SK-N-SH treated with all-trans-retinoic acid at 6 μM for 48 hours (cell line): Measurements from ENCODE around the gene MVB12B.

ENCODE experiments used
- ATAC-seq: fragments of 200-7000 bp; cut with Tn5 transposase; 3 replicates; pipeline ENCODE4 v1.9.1; 2020; ENCODE audit warnings: mild to moderate bottlenecking, moderate library complexity
- ARNTL ChIP-seq: fragments of 450-650 bp; formaldehyde crosslinking; IDR thresholded peaks from 2 replicates; pipeline ENCODE4 v1.5.0; 2020; ENCODE audit warnings: low read depth, mild to moderate bottlenecking, moderate library complexity, borderline replicate concordance
- BACH2 ChIP-seq: fragments of 250-450 bp; sonication (Bioruptor Pico); IDR thresholded peaks from 2 replicates; pipeline ENCODE4 v1.9.0; 2021; ENCODE audit warnings: mild to moderate bottlenecking, borderline replicate concordance
- CREB5 ChIP-seq: fragments of 250-450 bp; sonication (Bioruptor Pico); IDR thresholded peaks from 2 replicates; pipeline ENCODE4 v1.5.1; 2020; ENCODE audit warnings: low read depth, mild to moderate bottlenecking, moderate library complexity
- CSDC2 ChIP-seq: fragments of 250-450 bp; sonication (Bioruptor Pico); IDR thresholded peaks from 2 replicates; pipeline ENCODE4 v1.5.0; 2020; ENCODE audit warnings: mild to moderate bottlenecking, moderate library complexity
- CSRNP3 ChIP-seq: fragments of 250-450 bp; sonication (Bioruptor Pico); IDR thresholded peaks from 2 replicates; pipeline ENCODE4 v1.5.1; 2021; ENCODE audit warnings: mild to moderate bottlenecking, moderate library complexity
- ESRRG ChIP-seq: fragments of 250-450 bp; sonication (Bioruptor Pico); IDR thresholded peaks from 2 replicates; pipeline ENCODE4 v1.6.1; 2021; ENCODE audit warnings: mild to moderate bottlenecking
- GLIS3 ChIP-seq: fragments of 250-450 bp; sonication (Bioruptor Pico); IDR thresholded peaks from 2 replicates; pipeline ENCODE4 v1.5.0; 2020; ENCODE audit warnings: mild to moderate bottlenecking, moderate library complexity
- ISL1 ChIP-seq: fragments of 250-450 bp; sonication (Bioruptor Pico); IDR thresholded peaks from 2 replicates; pipeline ENCODE4 v2.1.2; 2022; ENCODE audit warnings: mild to moderate bottlenecking, moderate library complexity
- OSR1 ChIP-seq: fragments of 250-450 bp; sonication (Bioruptor Pico); IDR thresholded peaks from 2 replicates; pipeline ENCODE4 v1.8.0; 2022; ENCODE audit warnings: moderate library complexity, mild to moderate bottlenecking, inconsistent platforms
- PATZ1 ChIP-seq: fragments of 250-450 bp; sonication (Bioruptor Pico); IDR thresholded peaks from 2 replicates; pipeline ENCODE4 v1.8.0; 2020; ENCODE audit warnings: mild to moderate bottlenecking, moderate library complexity, borderline replicate concordance
- PPARA ChIP-seq: fragments of 250-450 bp; sonication (Bioruptor Pico); IDR thresholded peaks from 2 replicates; pipeline ENCODE4 v1.5.0; 2020; ENCODE audit warnings: mild to moderate bottlenecking, borderline replicate concordance
- RARB ChIP-seq: fragments of 250-450 bp; sonication (Bioruptor Pico); IDR thresholded peaks from 2 replicates; pipeline ENCODE4 v1.8.0; 2021; ENCODE audit warnings: mild to moderate bottlenecking, moderate library complexity
- SNAI2 ChIP-seq: fragments of 250-450 bp; sonication (Bioruptor Pico); IDR thresholded peaks from 2 replicates; pipeline ENCODE4 v1.5.0; 2020; ENCODE audit warnings: mild to moderate bottlenecking, moderate library complexity
- TCF4 ChIP-seq: fragments of 250-450 bp; sonication (Bioruptor Pico); IDR thresholded peaks from 2 replicates; pipeline ENCODE4 v1.8.0; 2021; ENCODE audit warnings: mild to moderate bottlenecking, moderate library complexity, borderline replicate concordance
- TOX ChIP-seq: fragments of 250-450 bp; sonication (Bioruptor Pico); IDR thresholded peaks from 2 replicates; pipeline ENCODE4 v1.8.0; 2021; ENCODE audit warnings: mild to moderate bottlenecking, moderate library complexity, borderline replicate concordance
- TSHZ2 ChIP-seq: fragments of 250-450 bp; sonication (Bioruptor Pico); IDR thresholded peaks from 2 replicates; pipeline ENCODE4 v1.5.0; 2020; ENCODE audit warnings: mild to moderate bottlenecking, moderate library complexity
- ZC3H10 ChIP-seq: fragments of 250-450 bp; sonication (Bioruptor Pico); IDR thresholded peaks from 2 replicates; pipeline ENCODE4 v1.5.1; 2021; ENCODE audit warnings: mild to moderate bottlenecking, moderate library complexity
- ZFP3 ChIP-seq: fragments of 250-450 bp; sonication (Bioruptor Pico); IDR thresholded peaks from 2 replicates; pipeline ENCODE4 v1.5.0; 2020; ENCODE audit warnings: mild to moderate bottlenecking, moderate library complexity
- ZNF565 ChIP-seq: fragments of 450-650 bp; formaldehyde crosslinking; conservative IDR thresholded peaks from 2 replicates; pipeline ENCODE4 v1.5.0; 2020; ENCODE audit warnings: low read depth, mild to moderate bottlenecking, moderate library complexity
- ZNF70 ChIP-seq: fragments of 450-650 bp; formaldehyde crosslinking; IDR thresholded peaks from 2 replicates; pipeline ENCODE4 v1.5.0; 2020; ENCODE audit warnings: mild to moderate bottlenecking, moderate library complexity
- ZNF8 ChIP-seq: fragments of 450-650 bp; formaldehyde crosslinking; IDR thresholded peaks from 2 replicates; pipeline ENCODE4 v1.5.0; 2020; ENCODE audit warnings: mild to moderate bottlenecking, moderate library complexity

Gene MVB12B

GRCh38 chr9:126400571-126400970 lies 73.9 kb downstream of the MVB12B start (continued):
- TF ChIP-seq CREB5 (CRISPR knock-in tag) (no peak), ZC3H10 (CRISPR knock-in tag) (no peak), ISL1 (CRISPR knock-in tag) (no peak), ESRRG (CRISPR knock-in tag) (no peak), TOX (CRISPR knock-in tag) (no peak), OSR1 (CRISPR knock-in tag) (no peak)

GRCh38 chr9:126401107-126401506 lies 74.5 kb downstream of the MVB12B start:
- TF ChIP-seq GLIS3 (CRISPR knock-in tag), result no peak
- TF ChIP-seq CSDC2 (CRISPR knock-in tag), result no peak
- TF ChIP-seq ZNF565 (CRISPR knock-in tag), result no peak
- TF ChIP-seq ZNF70 (CRISPR knock-in tag), result no peak
- no peak for TF ChIP-seq ZNF8
- no peak for TF ChIP-seq PATZ1
- TF ChIP-seq ZFP3 (CRISPR knock-in tag), result no peak
- no peak for TF ChIP-seq TSHZ2
- no peak for TF ChIP-seq CSRNP3 (CRISPR knock-in tag)
- no peak for TF ChIP-seq ESRRG (CRISPR knock-in tag)
- no peak for TF ChIP-seq RARB (CRISPR knock-in tag)
- ATAC-seq, result no peak

GRCh38 chr9:126401581-126401980 lies 75.0 kb downstream of the MVB12B start:
- no peak for ATAC-seq
- TF ChIP-seq ZC3H10 (CRISPR knock-in tag), result no peak
- TF ChIP-seq TCF4 (CRISPR knock-in tag), result no peak
- TF ChIP-seq, all 23 proteins: peak for 0

GRCh38 chr9:126403397-126403796 lies 76.8 kb downstream of the MVB12B start:
- ATAC-seq, result no peak
- TF ChIP-seq SNAI2 (no peak), ZNF8 (no peak), TCF4 (CRISPR knock-in tag) (no peak), PPARA (CRISPR knock-in tag) (no peak), BACH2 (CRISPR knock-in tag) (no peak), TSHZ2 (no peak), OSR1 (CRISPR knock-in tag) (no peak), PATZ1 (no peak), ZC3H10 (CRISPR knock-in tag) (no peak), ISL1 (CRISPR knock-in tag) (no peak), CSDC2 (CRISPR knock-in tag) (no peak), CSRNP3 (CRISPR knock-in tag) (no peak), ARNTL (CRISPR knock-in tag) (no peak), RARB (CRISPR knock-in tag) (no peak)
